Hepatocyte (in vitro differentiated cells): ENCODE data around the gene ZNF148. TPM values are rescaled to one million over a fixed set of nuclear protein-coding genes. Genes with fewer than 3 reads are reported as not detected.

Experiments
- DNase-seq: peaks from one replicate; pipeline ENCODE4 v3.0.0-alpha.2; 2016; ENCODE audit warnings: low spot score
- H2AFZ ChIP-seq: fragments of 200-600 bp; sonication (generic); 2 replicates; pipeline ENCODE4 v1.6.0; 2016; ENCODE audit warnings: antibody characterized with exemption, mild to moderate bottlenecking
- H3K27ac ChIP-seq: fragments of 200-600 bp; sonication (generic); 2 replicates; pipeline ENCODE4 v1.5.1; 2016; ENCODE audit warnings: mild to moderate bottlenecking
- H3K27me3 ChIP-seq: fragments of 200-600 bp; sonication (generic); 2 replicates; pipeline ENCODE4 v1.6.1; 2016
- H3K36me3 ChIP-seq: fragments of 200-600 bp; sonication (generic); replicated peaks from 2 replicates; pipeline ENCODE4 v1.5.1; 2016; ENCODE audit warnings: low read depth; ENCODE audit not compliant: insufficient read depth
- H3K4me1 ChIP-seq: fragments of 200-600 bp; sonication (generic); 2 replicates; pipeline ENCODE4 v1.5.1; 2016; ENCODE audit warnings: mild to moderate bottlenecking, moderate library complexity; ENCODE audit not compliant: insufficient read depth
- H3K4me2 ChIP-seq: fragments of 200-600 bp; sonication (generic); 2 replicates; pipeline ENCODE4 v1.6.0; 2016
- H3K4me3 ChIP-seq: fragments of 200-600 bp; sonication (generic); 2 replicates; pipeline ENCODE4 v1.5.1; 2016; ENCODE audit warnings: mild to moderate bottlenecking
- H3K79me2 ChIP-seq: fragments of 200-600 bp; sonication (generic); 2 replicates; pipeline ENCODE4 v1.6.0; 2017; ENCODE audit warnings: mild to moderate bottlenecking
- H3K9me2 ChIP-seq: fragments of 200-600 bp; sonication (generic); replicated peaks from 2 replicates; pipeline ENCODE4 v1.6.0; 2017; ENCODE audit warnings: mild to moderate bottlenecking; ENCODE audit not compliant: insufficient read depth
- H3K9me3 ChIP-seq: fragments of 200-600 bp; sonication (generic); 2 replicates; pipeline ENCODE4 v1.5.1; 2016; ENCODE audit warnings: low read depth, mild to moderate bottlenecking
- H4K20me1 ChIP-seq: fragments of 200-600 bp; sonication (generic); 2 replicates; pipeline ENCODE4 v1.6.0; 2016; ENCODE audit warnings: mild to moderate bottlenecking; ENCODE audit not compliant: insufficient read depth, poor library complexity, severe bottlenecking
- EZH2 ChIP-seq: fragments of 200-600 bp; sonication (generic); IDR thresholded peaks from 2 replicates; pipeline ENCODE4 v1.6.1; 2016; ENCODE audit warnings: antibody characterized with exemption, mild to moderate bottlenecking, borderline replicate concordance
- EZH2phosphoT487 ChIP-seq: fragments of 200-600 bp; sonication (generic); IDR thresholded peaks from one replicate; pipeline ENCODE4 v1.6.1; 2018; ENCODE audit warnings: antibody characterized with exemption, mild to moderate bottlenecking, low read depth, moderate library complexity; ENCODE audit not compliant: unreplicated experiment, severe bottlenecking
- WGBS: methylation state at CpG from one replicate; pipeline ENCODE4 v1.1.6; 2016; ENCODE audit warnings: low lambda C conversion rate; ENCODE audit errors: missing lambda C conversion rate; 5-methylcytosine and 5-hydroxymethylcytosine counted together
- polyA plus RNA-seq: library from polyadenylated mRNA; unstranded; fragments of >200 nt; fragmentation: Nextera tagmentation; extraction: Ambion mirVana; gene quantifications from 2 replicates; pipeline ENCODE4 v1.2.1, GENCODE V29; 2016
- total RNA-seq: library from RNA; depleted of rRNA; stranded (reverse); fragments of >200 nt; gene quantifications from 2 replicates; pipeline ENCODE4 v1.2.3, GENCODE V29; 2014
- TF ChIP-seq, protein P1 (sequence below): fragments of 200-600 bp; sonication (generic); IDR thresholded peaks from 2 replicates; pipeline ENCODE4 v1.5.1; 2016; ENCODE audit warnings: antibody characterized with exemption, mild to moderate bottlenecking; ENCODE audit not compliant: poor library complexity

Gene ZNF148
- total and polyA plus RNA-seq, 2 experiments from 2014 or later = 23.2 to 30.3 TPM

DNA sequence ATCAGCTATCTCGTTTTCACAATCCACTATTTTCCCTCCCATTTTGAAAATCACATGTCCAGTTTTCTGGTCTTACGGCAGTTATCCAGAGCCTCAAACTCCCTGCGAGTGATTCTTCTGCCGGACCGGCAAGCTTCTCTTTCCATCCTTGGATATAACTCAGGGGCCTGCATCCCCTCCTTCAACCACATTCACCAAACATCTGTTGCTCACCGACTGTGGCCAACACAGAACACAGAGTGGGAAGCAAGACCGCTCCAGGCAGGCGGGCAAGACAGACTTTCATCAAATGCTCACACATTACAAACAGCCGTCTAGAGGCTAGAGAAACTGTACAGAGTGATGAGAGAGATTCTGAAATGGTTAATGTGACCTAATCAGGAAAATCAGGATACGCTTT is 154.9 kb downstream of the ZNF148 start:
- peak overlapping the region; percentile 89 for H3K27ac ChIP-seq
- H3K9me2 ChIP-seq = no peaks in the 10 kb centered on the region
- H3K4me3 ChIP-seq = no peak overlapping the region
- H3K27me3 ChIP-seq = no peaks in the 10 kb centered on the region
- no peaks in the 10 kb centered on the region for H3K79me2 ChIP-seq
- no peaks in the 10 kb centered on the region for H3K36me3 ChIP-seq
- TF ChIP-seq EZH2 (no peak), EZH2phosphoT487 (no peak)
- TF ChIP-seq, protein P1, sequence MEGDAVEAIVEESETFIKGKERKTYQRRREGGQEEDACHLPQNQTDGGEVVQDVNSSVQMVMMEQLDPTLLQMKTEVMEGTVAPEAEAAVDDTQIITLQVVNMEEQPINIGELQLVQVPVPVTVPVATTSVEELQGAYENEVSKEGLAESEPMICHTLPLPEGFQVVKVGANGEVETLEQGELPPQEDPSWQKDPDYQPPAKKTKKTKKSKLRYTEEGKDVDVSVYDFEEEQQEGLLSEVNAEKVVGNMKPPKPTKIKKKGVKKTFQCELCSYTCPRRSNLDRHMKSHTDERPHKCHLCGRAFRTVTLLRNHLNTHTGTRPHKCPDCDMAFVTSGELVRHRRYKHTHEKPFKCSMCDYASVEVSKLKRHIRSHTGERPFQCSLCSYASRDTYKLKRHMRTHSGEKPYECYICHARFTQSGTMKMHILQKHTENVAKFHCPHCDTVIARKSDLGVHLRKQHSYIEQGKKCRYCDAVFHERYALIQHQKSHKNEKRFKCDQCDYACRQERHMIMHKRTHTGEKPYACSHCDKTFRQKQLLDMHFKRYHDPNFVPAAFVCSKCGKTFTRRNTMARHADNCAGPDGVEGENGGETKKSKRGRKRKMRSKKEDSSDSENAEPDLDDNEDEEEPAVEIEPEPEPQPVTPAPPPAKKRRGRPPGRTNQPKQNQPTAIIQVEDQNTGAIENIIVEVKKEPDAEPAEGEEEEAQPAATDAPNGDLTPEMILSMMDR = no peak
- peaks cover 20% of the 10 kb centered on the region for H3K4me1 ChIP-seq
- 90% methylated on average over 10 of the region's 10 CpGs for WGBS
- DNase-seq = no peak
- H3K4me2 ChIP-seq = peak overlapping the region; percentile 38
- no peak overlapping the region for H2AFZ ChIP-seq
- no peaks in the 10 kb centered on the region for H4K20me1 ChIP-seq
- H3K9me3 ChIP-seq = no peaks in the 10 kb centered on the region

DNA sequence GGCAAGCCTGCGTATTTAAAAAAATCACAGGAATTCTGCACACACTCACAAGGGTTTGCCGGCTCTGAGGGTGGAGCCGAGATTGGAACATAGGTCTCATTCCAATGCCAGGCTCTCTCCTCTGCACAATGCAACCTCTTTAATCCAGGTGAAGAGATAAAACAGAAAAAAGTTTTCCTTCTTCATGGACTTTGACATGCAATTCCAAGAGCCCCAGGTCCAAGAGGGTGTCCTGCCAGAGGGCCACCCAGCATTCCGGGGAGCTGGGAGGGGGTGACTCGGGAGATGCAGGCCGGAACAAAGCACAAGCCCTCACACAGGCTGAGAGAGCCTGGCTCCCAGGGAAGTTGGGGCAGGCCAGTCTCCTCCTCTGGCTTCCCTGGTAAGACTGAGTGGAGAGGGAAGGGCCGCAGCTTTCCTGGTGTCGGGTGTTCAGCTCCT is 155.8 kb downstream of the ZNF148 start:
- Histone ChIP-seq H3K27me3 (no peaks in the 10 kb centered on the region), H2AFZ (no peak overlapping the region), H4K20me1 (no peaks in the 10 kb centered on the region), H3K36me3 (no peaks in the 10 kb centered on the region), H3K27ac (peak overlapping the region; percentile 89), H3K79me2 (no peaks in the 10 kb centered on the region), H3K4me3 (no peak overlapping the region), H3K9me2 (no peaks in the 10 kb centered on the region), H3K4me2 (peak overlapping the region; percentile 38), H3K4me1 (peaks cover 20% of the 10 kb centered on the region), H3K9me3 (no peaks in the 10 kb centered on the region)
- peak; percentile 54 for DNase-seq
- TF ChIP-seq, protein P1 = no peak
- TF ChIP-seq EZH2phosphoT487 = no peak
- TF ChIP-seq EZH2 = no peak
- WGBS = 55% methylated on average over 8 of the region's 8 CpGs

DNA sequence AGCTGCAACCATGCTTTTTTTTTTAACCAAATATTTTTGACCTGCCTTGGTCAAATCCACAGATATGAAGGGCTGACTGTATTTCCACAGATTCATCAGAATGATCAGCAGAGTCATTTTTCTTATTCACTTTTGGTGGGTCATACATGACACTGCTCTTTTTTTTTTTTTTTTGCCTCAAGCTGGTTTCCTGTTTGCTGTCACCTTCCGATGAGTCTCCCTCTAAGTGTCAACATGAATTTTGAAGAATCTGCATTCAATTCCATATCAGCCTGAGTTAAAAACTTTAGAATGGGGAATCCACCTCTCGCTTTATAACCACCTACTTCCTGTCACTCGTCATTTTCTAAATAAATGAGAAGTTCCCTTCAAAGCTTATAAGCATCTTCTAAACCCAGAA is 160.4 kb downstream of the ZNF148 start:
- no peak overlapping the region for H3K4me2 ChIP-seq
- no peak overlapping the region for H3K27ac ChIP-seq
- H2AFZ ChIP-seq = no peak overlapping the region
- no peak overlapping the region for H3K4me3 ChIP-seq
- no peaks in the 10 kb centered on the region for H3K36me3 ChIP-seq
- H3K79me2 ChIP-seq = no peaks in the 10 kb centered on the region
- DNase-seq = no peak
- peaks cover 17% of the 10 kb centered on the region for H3K4me1 ChIP-seq
- H4K20me1 ChIP-seq = no peaks in the 10 kb centered on the region
- no peak for TF ChIP-seq EZH2
- no peaks in the 10 kb centered on the region for H3K9me2 ChIP-seq
- H3K27me3 ChIP-seq = no peaks in the 10 kb centered on the region
- H3K9me3 ChIP-seq = no peaks in the 10 kb centered on the region
- 66% methylated on average over 3 of the region's 3 CpGs for WGBS

DNA sequence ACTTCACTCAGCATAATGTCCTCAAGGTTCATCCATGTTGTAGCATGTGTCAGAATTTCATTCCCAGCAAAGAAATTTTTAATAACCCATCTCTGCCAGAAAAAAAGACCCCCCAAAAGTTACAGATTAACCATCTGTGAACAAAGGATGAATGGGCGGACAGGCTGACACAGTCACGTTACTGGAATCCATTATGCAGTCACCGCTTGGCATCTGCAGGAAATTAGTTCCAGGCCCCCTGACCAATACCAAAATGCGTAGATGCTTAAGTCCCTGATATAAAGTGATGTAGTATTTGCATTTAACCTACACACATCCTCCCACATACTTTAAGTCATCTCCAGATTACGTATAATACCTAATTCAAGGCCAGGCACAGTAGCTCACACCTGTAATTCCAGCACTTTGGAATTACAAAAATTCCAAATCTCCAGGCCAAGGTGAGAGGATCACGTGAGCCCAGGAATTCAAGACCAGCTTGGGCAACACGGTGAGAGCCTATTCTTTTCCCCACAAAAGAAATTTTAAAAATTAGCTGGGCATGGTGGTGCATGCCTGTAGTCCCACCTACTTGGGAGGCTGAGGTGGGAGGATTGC is 161.1 kb downstream of the ZNF148 start:
- no peak overlapping the region for H3K4me2 ChIP-seq
- H3K27ac ChIP-seq = no peak overlapping the region
- WGBS = 63% methylated on average over 7 of the region's 7 CpGs
- H2AFZ ChIP-seq = no peak overlapping the region
- H3K27me3 ChIP-seq = no peaks in the 10 kb centered on the region
- H3K9me2 ChIP-seq = no peaks in the 10 kb centered on the region
- H4K20me1 ChIP-seq = no peaks in the 10 kb centered on the region
- no peaks in the 10 kb centered on the region for H3K9me3 ChIP-seq
- H3K4me1 ChIP-seq = peaks cover 15% of the 10 kb centered on the region
- no peak for DNase-seq
- TF ChIP-seq, protein P1 = no peak
- TF ChIP-seq EZH2 = no peak
- TF ChIP-seq EZH2phosphoT487 = no peak
- no peaks in the 10 kb centered on the region for H3K36me3 ChIP-seq
- H3K4me3 ChIP-seq = no peak overlapping the region
- H3K79me2 ChIP-seq = no peaks in the 10 kb centered on the region
